H9 (cell line): Measurements from ENCODE around the gene CDH23. TPM values are rescaled to one million over a fixed set of nuclear protein-coding genes. Genes with fewer than 3 reads are reported as not detected.

Source experiments
- DNase-seq: peaks from one replicate; pipeline ENCODE4 v3.0.0-alpha.2; 2017
- H2AFZ ChIP-seq: one replicate; pipeline ENCODE4 v1.6.1; 2013; ENCODE audit warnings: mild to moderate bottlenecking, low read length, control low read depth, moderate library complexity
- H2AK5ac ChIP-seq: 2 replicates; pipeline ENCODE4 v1.6.1; 2013; ENCODE audit warnings: low read length, control low read depth, mixed read lengths; ENCODE audit not compliant: insufficient read length
- H2BK120ac ChIP-seq: one replicate; pipeline ENCODE4 v1.6.1; 2013; ENCODE audit warnings: low read depth, mild to moderate bottlenecking, low read length, control low read depth, inconsistent platforms; ENCODE audit not compliant: poor library complexity, severe bottlenecking
- H2BK12ac ChIP-seq: 2 replicates; pipeline ENCODE4 v1.6.1; 2013; ENCODE audit warnings: low read length, control low read depth, mixed read lengths, low read depth; ENCODE audit not compliant: insufficient read length
- H2BK15ac ChIP-seq: 2 replicates; pipeline ENCODE4 v1.6.1; 2013; ENCODE audit warnings: low read depth, low read length, control low read depth
- H2BK20ac ChIP-seq: one replicate; pipeline ENCODE4 v1.6.1; 2013; ENCODE audit warnings: low read depth, mild to moderate bottlenecking, low read length, control low read depth, inconsistent platforms; ENCODE audit not compliant: poor library complexity, severe bottlenecking
- H2BK5ac ChIP-seq: 2 replicates; pipeline ENCODE4 v1.6.1; 2013; ENCODE audit warnings: low read length, control low read depth, mixed read lengths; ENCODE audit not compliant: insufficient read length
- H3K14ac ChIP-seq: 2 replicates; pipeline ENCODE4 v1.6.1; 2013; ENCODE audit warnings: low read length, control low read depth; ENCODE audit not compliant: insufficient read depth
- H3K18ac ChIP-seq: 2 replicates; pipeline ENCODE4 v1.6.1; 2013; ENCODE audit warnings: low read depth, mild to moderate bottlenecking, mixed read lengths, low read length, control low read depth; ENCODE audit not compliant: insufficient read length
- H3K23ac ChIP-seq: 2 replicates; pipeline ENCODE4 v1.6.1; 2013; ENCODE audit warnings: low read length, control low read depth, mixed read lengths, low read depth; ENCODE audit not compliant: insufficient read length
- H3K23me2 ChIP-seq: 2 replicates; pipeline ENCODE4 v1.6.1; 2013; ENCODE audit warnings: low read depth, mild to moderate bottlenecking, mixed read lengths, low read length, control low read depth; ENCODE audit not compliant: insufficient read length, poor library complexity, severe bottlenecking
- H3K27ac ChIP-seq: 2 replicates; pipeline ENCODE4 v1.5.1; 2013; ENCODE audit warnings: low read length, control low read depth, mixed read lengths, low read depth; ENCODE audit not compliant: insufficient read length
- H3K27me3 ChIP-seq: 2 replicates; pipeline ENCODE4 v1.6.1; 2013; ENCODE audit warnings: low read length, control low read depth, inconsistent platforms; ENCODE audit not compliant: insufficient read depth
- H3K4ac ChIP-seq: 2 replicates; pipeline ENCODE4 v1.6.1; 2013; ENCODE audit warnings: low read depth, mild to moderate bottlenecking, control low read depth, inconsistent platforms, low read length, moderate library complexity
- H3K4me1 ChIP-seq: 2 replicates; pipeline ENCODE4 v1.6.1; 2013; ENCODE audit warnings: low read length, control low read depth, inconsistent platforms; ENCODE audit not compliant: insufficient read depth
- H3K4me2 ChIP-seq: 2 replicates; pipeline ENCODE4 v1.6.1; 2013; ENCODE audit warnings: low read length, control low read depth, mixed read lengths; ENCODE audit not compliant: insufficient read length, insufficient read depth
- H3K56ac ChIP-seq: 2 replicates; pipeline ENCODE4 v1.6.1; 2013; ENCODE audit warnings: low read depth, mild to moderate bottlenecking, mixed read lengths, low read length, control low read depth; ENCODE audit not compliant: insufficient read length
- H3K79me1 ChIP-seq: 2 replicates; pipeline ENCODE4 v1.6.1; 2013; ENCODE audit warnings: low read depth, mild to moderate bottlenecking, moderate library complexity, low read length, control low read depth, inconsistent platforms; ENCODE audit not compliant: insufficient read depth, poor library complexity, severe bottlenecking
- H3K79me2 ChIP-seq: 2 replicates; pipeline ENCODE4 v1.6.1; 2013; ENCODE audit warnings: low read length, control low read depth, inconsistent platforms; ENCODE audit not compliant: insufficient read depth
- H3K9ac ChIP-seq: 2 replicates; pipeline ENCODE4 v1.6.1; 2013; ENCODE audit warnings: low read length, control low read depth, mixed read lengths; ENCODE audit not compliant: insufficient read length; ENCODE audit errors: extremely low read depth
- H3K9me3 ChIP-seq: one replicate; pipeline ENCODE4 v1.6.1; 2013; ENCODE audit warnings: low read depth, low read length, inconsistent platforms; ENCODE audit not compliant: control insufficient read depth
- H3T11ph ChIP-seq: one replicate; pipeline ENCODE4 v1.6.1; 2013; ENCODE audit warnings: mild to moderate bottlenecking, low read length, control low read depth, inconsistent platforms
- H4K20me1 ChIP-seq: one replicate; pipeline ENCODE4 v1.6.1; 2013; ENCODE audit not compliant: control insufficient read depth, insufficient read length, insufficient read depth
- H4K5ac ChIP-seq: 2 replicates; pipeline ENCODE4 v1.6.1; 2013; ENCODE audit warnings: low read depth, mild to moderate bottlenecking, mixed read lengths, low read length, control low read depth; ENCODE audit not compliant: insufficient read length
- H4K8ac ChIP-seq: replicated peaks from 2 replicates; pipeline ENCODE4 v1.6.1; 2013; ENCODE audit warnings: low read length, control low read depth, mixed read lengths, low read depth; ENCODE audit not compliant: insufficient read length
- H4K91ac ChIP-seq: 2 replicates; pipeline ENCODE4 v1.6.1; 2013; ENCODE audit warnings: low read depth, mild to moderate bottlenecking, moderate library complexity, mixed read lengths, low read length, control low read depth; ENCODE audit not compliant: insufficient read length
- H3K27ac Mint-ChIP-seq, 3 experiments: 2 replicates in 2 of 3; 3 replicates in 1 of 3; pipeline ENCODE4 v1.8.0; 2020 to 2021; ENCODE audit warnings: mixed read lengths in 3 of 3, mild to moderate bottlenecking in 1 of 3, moderate library complexity in 1 of 3
- H3K27me3 Mint-ChIP-seq: 2 replicates; pipeline ENCODE4 v1.8.0; 2021; ENCODE audit warnings: low read depth, mild to moderate bottlenecking, moderate library complexity, mixed read lengths
- H3K36me3 Mint-ChIP-seq, 3 experiments: 2 replicates in 2 of 3; 3 replicates in 1 of 3; pipeline ENCODE4 v1.8.0; 2020 to 2021; ENCODE audit warnings: low read depth in 3 of 3, mixed read lengths in 3 of 3; ENCODE audit not compliant: insufficient read depth in 1 of 3
- H3K4me1 Mint-ChIP-seq, 2 experiments: 2 replicates each; pipeline ENCODE4 v1.8.0; 2020; ENCODE audit warnings: mixed read lengths in 2 of 2
- H3K4me3 Mint-ChIP-seq, 2 experiments: 2 replicates in 1 of 2; 3 replicates in 1 of 2; pipeline ENCODE4 v1.8.0; 2020 to 2021; ENCODE audit warnings: mild to moderate bottlenecking in 2 of 2, mixed read lengths in 2 of 2, moderate library complexity in 1 of 2
- H3K9me3 Mint-ChIP-seq, 2 experiments: 2 replicates in 1 of 2; 3 replicates in 1 of 2; pipeline ENCODE4 v1.8.0; 2020; ENCODE audit warnings: mild to moderate bottlenecking in 2 of 2, mixed read lengths in 2 of 2, moderate library complexity in 1 of 2
- WGBS: extraction: QIAGEN DNeasy Blood & Tissue Kit; methylation state at CpG from one replicate; pipeline ENCODE4 v1.1.7; 2013; ENCODE audit warnings: missing lambda C conversion rate, low lambda C conversion rate, mixed read lengths; ENCODE audit not compliant: insufficient read length; ENCODE audit errors: extremely low coverage; 5-methylcytosine and 5-hydroxymethylcytosine counted together
- total RNA-seq: library from RNA; stranded (reverse); gene quantifications from 2 replicates; pipeline ENCODE4 v1.2.1, GENCODE V29; 2021
- TF ChIP-seq, protein P1 (sequence below): fragments of 200-600 bp; sonication (generic); conservative IDR thresholded peaks from 3 replicates; pipeline ENCODE4 v1.8.0; 2021; ENCODE audit warnings: antibody characterized with exemption, mild to moderate bottlenecking

CDH23 gene
- total RNA-seq, 1 experiment from 2014 or later = 2.1 TPM

GRCh38 chr10:71448146-71448545 is 51.4 kb downstream of the CDH23 start:
- no peak overlapping the region for H2AK5ac ChIP-seq
- no peak overlapping the region for H2AFZ ChIP-seq
- no peak overlapping the region for H2BK12ac ChIP-seq
- Mint-ChIP-seq H3K4me3 (no peak overlapping the region), H3K9me3 (no peaks in the 10 kb centered on the region), H3K4me1 (peaks cover 4 to 18% of the 10 kb centered on the region in 2 experiments; a peak in 3 of 4 replicates), H3K36me3 (no peaks in the 10 kb centered on the region; a peak in 1 of 7 replicates), H3K27me3 (no peaks in the 10 kb centered on the region; the same call in none of the 2 replicates), H3K27ac (no peak overlapping the region; a peak in 1 of 7 replicates)
- H3K14ac ChIP-seq = no peak overlapping the region
- H2BK5ac ChIP-seq = no peak overlapping the region
- H3K9ac ChIP-seq = no peak overlapping the region
- H4K5ac ChIP-seq = no peak overlapping the region
- H3K18ac ChIP-seq = no peak overlapping the region
- no peak overlapping the region for H2BK120ac ChIP-seq
- H3K9me3 ChIP-seq = no peaks in the 10 kb centered on the region
- H3K79me1 ChIP-seq = no peaks in the 10 kb centered on the region
- H3T11ph ChIP-seq = no peak overlapping the region
- no peak overlapping the region for H2BK20ac ChIP-seq
- no peak overlapping the region for H4K91ac ChIP-seq
- H3K27me3 ChIP-seq = no peaks in the 10 kb centered on the region
- H4K8ac ChIP-seq = no peak overlapping the region
- no CpG with 5 or more reads among the region's 9 CpGs for WGBS
- H3K4me1 ChIP-seq = no peaks in the 10 kb centered on the region
- H3K56ac ChIP-seq = no peak overlapping the region
- no peak overlapping the region for H3K27ac ChIP-seq
- no peak overlapping the region for H3K23ac ChIP-seq
- TF ChIP-seq, protein P1, sequence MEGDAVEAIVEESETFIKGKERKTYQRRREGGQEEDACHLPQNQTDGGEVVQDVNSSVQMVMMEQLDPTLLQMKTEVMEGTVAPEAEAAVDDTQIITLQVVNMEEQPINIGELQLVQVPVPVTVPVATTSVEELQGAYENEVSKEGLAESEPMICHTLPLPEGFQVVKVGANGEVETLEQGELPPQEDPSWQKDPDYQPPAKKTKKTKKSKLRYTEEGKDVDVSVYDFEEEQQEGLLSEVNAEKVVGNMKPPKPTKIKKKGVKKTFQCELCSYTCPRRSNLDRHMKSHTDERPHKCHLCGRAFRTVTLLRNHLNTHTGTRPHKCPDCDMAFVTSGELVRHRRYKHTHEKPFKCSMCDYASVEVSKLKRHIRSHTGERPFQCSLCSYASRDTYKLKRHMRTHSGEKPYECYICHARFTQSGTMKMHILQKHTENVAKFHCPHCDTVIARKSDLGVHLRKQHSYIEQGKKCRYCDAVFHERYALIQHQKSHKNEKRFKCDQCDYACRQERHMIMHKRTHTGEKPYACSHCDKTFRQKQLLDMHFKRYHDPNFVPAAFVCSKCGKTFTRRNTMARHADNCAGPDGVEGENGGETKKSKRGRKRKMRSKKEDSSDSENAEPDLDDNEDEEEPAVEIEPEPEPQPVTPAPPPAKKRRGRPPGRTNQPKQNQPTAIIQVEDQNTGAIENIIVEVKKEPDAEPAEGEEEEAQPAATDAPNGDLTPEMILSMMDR = no peak
- no peak for DNase-seq
- H3K79me2 ChIP-seq = no peaks in the 10 kb centered on the region
- no peak overlapping the region for H3K4me2 ChIP-seq
- H2BK15ac ChIP-seq = no peak overlapping the region
- H3K4ac ChIP-seq = no peak overlapping the region
- no peaks in the 10 kb centered on the region for H4K20me1 ChIP-seq
- no peaks in the 10 kb centered on the region for H3K23me2 ChIP-seq
